Keratinocyte (primary cell): Measurements from ENCODE around the gene NT5DC2. TPM values are rescaled to one million over a fixed set of nuclear protein-coding genes. Genes with fewer than 3 reads are reported as not detected.

Experiments used
- DNase-seq: peaks from one replicate; pipeline ENCODE4 v3.0.0-alpha.2; 2011; ENCODE audit warnings: low read depth, missing footprints, low spot score
- FAIRE-seq: peaks from 2 replicates; lab custom pipeline; 2011; peaks lifted over from hg19 to GRCh38; lab: Jason Lieb, UNC
- H2AFZ ChIP-seq: 2 replicates; pipeline ENCODE4 v1.6.0; 2012; ENCODE audit warnings: low read length, control low read depth, inconsistent platforms; ENCODE audit not compliant: control insufficient read depth
- H3K27ac ChIP-seq: 2 replicates; pipeline ENCODE4 v1.5.1; 2011; ENCODE audit warnings: low read length; ENCODE audit not compliant: control insufficient read depth, insufficient read depth
- H3K27me3 ChIP-seq: 3 replicates; pipeline ENCODE4 v1.6.0; 2011; ENCODE audit warnings: low read length; ENCODE audit not compliant: control insufficient read depth, insufficient read depth; ENCODE audit errors: extremely low read depth
- H3K36me3 ChIP-seq, 2 experiments: 2 replicates in 1 of 2; 3 replicates in 1 of 2; pipeline ENCODE4 v1.5.1; 2011; ENCODE audit warnings: low read length in 2 of 2, mild to moderate bottlenecking in 1 of 2; ENCODE audit not compliant: control insufficient read depth in 2 of 2, insufficient read depth in 2 of 2; ENCODE audit errors: extremely low read depth in 1 of 2
- H3K4me1 ChIP-seq: 3 replicates; pipeline ENCODE4 v1.5.1; 2011; ENCODE audit warnings: low read length; ENCODE audit not compliant: control insufficient read depth, insufficient read depth; ENCODE audit errors: extremely low read depth
- H3K4me2 ChIP-seq: 3 replicates; pipeline ENCODE4 v1.6.0; 2011; ENCODE audit warnings: low read depth, low read length; ENCODE audit not compliant: control insufficient read depth, insufficient read depth; ENCODE audit errors: extremely low read depth
- H3K4me3 ChIP-seq, 3 experiments: fragments of 200-600 bp in 1 of 3; sonication (generic) in 1 of 3; 2 replicates in 2 of 3; 3 replicates in 1 of 3; pipeline ENCODE4 v1.5.1; 2011 to 2016; ENCODE audit warnings: low read length in 3 of 3, mild to moderate bottlenecking in 3 of 3, control low read depth in 2 of 3, inconsistent platforms in 1 of 3, low read depth in 1 of 3, mixed read lengths in 1 of 3, mixed run types in 1 of 3, moderate library complexity in 1 of 3; ENCODE audit not compliant: control insufficient read depth in 2 of 3, insufficient read depth in 2 of 3; ENCODE audit errors: extremely low read depth in 1 of 3
- H3K79me2 ChIP-seq: 2 replicates; pipeline ENCODE4 v1.6.0; 2012; ENCODE audit warnings: low read length; ENCODE audit not compliant: control insufficient read depth, insufficient read depth
- H3K9ac ChIP-seq: 3 replicates; pipeline ENCODE4 v1.6.0; 2011; ENCODE audit warnings: low read length; ENCODE audit not compliant: control insufficient read depth, insufficient read depth; ENCODE audit errors: extremely low read depth
- H3K9me1 ChIP-seq: 3 replicates; pipeline ENCODE4 v1.6.0; 2011; ENCODE audit warnings: low read length; ENCODE audit not compliant: control insufficient read depth, insufficient read depth; ENCODE audit errors: extremely low read depth
- H3K9me3 ChIP-seq: 2 replicates; pipeline ENCODE4 v1.5.1; 2012; ENCODE audit warnings: low read depth, low read length; ENCODE audit not compliant: control insufficient read depth
- H4K20me1 ChIP-seq: 3 replicates; pipeline ENCODE4 v1.6.0; 2011; ENCODE audit warnings: low read length; ENCODE audit not compliant: control insufficient read depth, insufficient read depth; ENCODE audit errors: extremely low read depth
- EZH2 ChIP-seq: IDR thresholded peaks from one replicate; pipeline ENCODE4 v1.6.1; 2012; ENCODE audit warnings: inconsistent platforms, mild to moderate bottlenecking, low read length, moderate library complexity
- dilution Hi-C: fragments of 300-500 bp; cut with MboI; formaldehyde crosslinking; loops from one replicate; pipeline ENCODE4 v1.7.0; 2020; ENCODE audit warnings: low sequenced_read_pairs; ENCODE audit not compliant: extremely low pct_ligation_motif_present
- polyA plus RNA-seq, 5 experiments: library from polyadenylated mRNA; depleted of rRNA in 3 of 5; stranded (reverse) in 3 of 5; stranded (forward) in 1 of 5; unstranded in 1 of 5; fragments of >200 nt; gene quantifications; 1 replicate in 1 of 5; 2 replicates in 3 of 5; 3 replicates in 1 of 5; pipeline versions ENCODE4 v1.2.1 to v1.2.3, GENCODE V29; 2011 to 2012; ENCODE audit warnings: missing spikeins in 2 of 5, low read depth in 1 of 5, low replicate concordance in 1 of 5
- small RNA-seq, 3 experiments: library from RNA; depleted of rRNA; stranded (forward); fragments of <200 nt; gene quantifications; one replicate each; pipeline ENCODE3, GENCODE V24; 2012; ENCODE audit warnings: low read depth in 3 of 3, low replicate concordance in 1 of 3; ENCODE audit not compliant: insufficient read length in 3 of 3
- TF ChIP-seq, protein P1 (sequence below), 3 experiments: IDR thresholded peaks in 1 of 3; conservative IDR thresholded peaks in 1 of 3; optimal IDR thresholded peaks in 1 of 3; 2 replicates in 2 of 3; 3 replicates in 1 of 3; pipeline versions ENCODE3 to v1.5.1; 2011; ENCODE audit warnings: low read length in 3 of 3, mild to moderate bottlenecking in 3 of 3, moderate library complexity in 2 of 3, control low read depth in 1 of 3, inconsistent platforms in 1 of 3; ENCODE audit not compliant: insufficient read depth in 2 of 3; ENCODE audit errors: extremely low read depth in 1 of 3

NT5DC2 gene
- polyA plus RNA-seq, 1 donor (not counting 4 experiments of a cell fraction or from before 2014, with no cell fraction given) = 54.7 TPM

DNA sequence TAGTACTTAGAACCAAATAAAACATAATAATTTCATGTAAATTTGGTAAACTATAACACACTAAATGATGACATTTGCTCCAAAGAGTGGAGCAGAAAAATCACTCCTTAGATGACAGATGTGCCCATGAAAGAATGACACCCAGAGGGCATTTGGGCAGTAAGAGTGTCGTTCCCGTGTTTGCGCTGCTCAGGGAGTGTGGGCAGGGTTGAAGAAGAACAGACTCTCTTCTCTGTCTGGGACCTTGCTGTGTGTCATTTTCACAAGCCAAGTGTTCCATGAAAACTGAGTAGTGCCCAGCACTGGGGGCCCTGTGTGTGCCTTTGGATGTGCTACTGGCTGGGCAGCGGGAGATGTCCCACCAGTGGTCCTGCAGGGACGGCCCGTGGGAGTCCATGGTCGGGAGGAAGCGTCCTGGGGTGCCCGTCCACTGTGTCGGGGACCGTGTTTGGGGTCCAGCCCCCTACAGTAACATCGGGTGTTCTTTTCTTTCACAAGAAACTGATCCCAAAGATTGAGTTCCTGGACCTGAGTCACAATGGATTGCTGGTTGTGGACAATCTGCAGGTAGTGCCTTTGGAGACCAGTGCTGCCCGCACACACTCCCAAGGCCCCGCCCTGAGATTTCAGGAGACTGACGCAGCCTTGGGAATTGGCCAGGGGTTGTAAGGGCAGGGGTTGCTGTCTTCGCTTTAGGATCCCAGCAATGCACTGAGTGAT is 56.4 kb downstream of the NT5DC2 start:
- H3K9ac ChIP-seq = no peak overlapping the region
- no peak for TF ChIP-seq EZH2
- TF ChIP-seq, protein P1, sequence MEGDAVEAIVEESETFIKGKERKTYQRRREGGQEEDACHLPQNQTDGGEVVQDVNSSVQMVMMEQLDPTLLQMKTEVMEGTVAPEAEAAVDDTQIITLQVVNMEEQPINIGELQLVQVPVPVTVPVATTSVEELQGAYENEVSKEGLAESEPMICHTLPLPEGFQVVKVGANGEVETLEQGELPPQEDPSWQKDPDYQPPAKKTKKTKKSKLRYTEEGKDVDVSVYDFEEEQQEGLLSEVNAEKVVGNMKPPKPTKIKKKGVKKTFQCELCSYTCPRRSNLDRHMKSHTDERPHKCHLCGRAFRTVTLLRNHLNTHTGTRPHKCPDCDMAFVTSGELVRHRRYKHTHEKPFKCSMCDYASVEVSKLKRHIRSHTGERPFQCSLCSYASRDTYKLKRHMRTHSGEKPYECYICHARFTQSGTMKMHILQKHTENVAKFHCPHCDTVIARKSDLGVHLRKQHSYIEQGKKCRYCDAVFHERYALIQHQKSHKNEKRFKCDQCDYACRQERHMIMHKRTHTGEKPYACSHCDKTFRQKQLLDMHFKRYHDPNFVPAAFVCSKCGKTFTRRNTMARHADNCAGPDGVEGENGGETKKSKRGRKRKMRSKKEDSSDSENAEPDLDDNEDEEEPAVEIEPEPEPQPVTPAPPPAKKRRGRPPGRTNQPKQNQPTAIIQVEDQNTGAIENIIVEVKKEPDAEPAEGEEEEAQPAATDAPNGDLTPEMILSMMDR (optimal IDR thresholded peaks at IDR 0.05 in 1 of 3, IDR thresholded peaks at IDR 0.05 in 1 of 3, conservative IDR thresholded peaks at IDR 0.05 in 1 of 3; ENCODE audit: extremely low read depth in 1 of 3, insufficient read depth in 2 of 3, low read length in 3 of 3) = no peak
- no peak overlapping the region for H3K27ac ChIP-seq
- H3K4me2 ChIP-seq = no peak overlapping the region
- H3K4me3 ChIP-seq = no peak overlapping the region
- no peaks in the 10 kb centered on the region for H3K4me1 ChIP-seq
- FAIRE-seq (no peak), DNase-seq (no peak)
- dilution Hi-C loops = no loop called here
- H3K79me2 ChIP-seq = no peaks in the 10 kb centered on the region
- H3K9me3 ChIP-seq = no peaks in the 10 kb centered on the region
- H3K27me3 ChIP-seq = no peaks in the 10 kb centered on the region
- no peak overlapping the region for H2AFZ ChIP-seq
- H4K20me1 ChIP-seq = no peaks in the 10 kb centered on the region
- peaks cover 66 to 75% of the 10 kb centered on the region in 2 experiments for H3K36me3 ChIP-seq
- no peaks in the 10 kb centered on the region for H3K9me1 ChIP-seq

Small RNA genes within 50 kb of the gene (small RNA-seq; reads per million reads assigned to genes)
- gene RNU6-856P = 0 reads per million in 3 experiments
- 0 reads per million in 3 experiments for gene RNU6ATAC16P

Other genes with a start within 250 kb of the NT5DC2 start
- 4.9 to 5.7 TPM (median 5.0 TPM) in 3 replicates for gene GLYCTK, start 246.0 kb downstream of the NT5DC2 start, polyA plus RNA-seq
- gene DNAH1, start 217.5 kb downstream of the NT5DC2 start, polyA plus RNA-seq = 0.33 to 1.1 TPM (median 0.70 TPM) in 3 replicates
- 97.8 to 119 TPM (median 100 TPM) in 3 replicates for gene BAP1, start 123.8 kb downstream of the NT5DC2 start, polyA plus RNA-seq
- gene PHF7, start 123.2 kb downstream of the NT5DC2 start, polyA plus RNA-seq = 9.3 to 10.3 TPM (median 9.3 TPM) in 3 replicates
- 0.03 to 0.14 TPM (median 0.07 TPM) in 3 replicates for gene SEMA3G, start 88.8 kb downstream of the NT5DC2 start, polyA plus RNA-seq
- gene TNNC1, start 79.8 kb downstream of the NT5DC2 start, polyA plus RNA-seq = 0.22 to 0.35 TPM (median 0.33 TPM) in 3 replicates
- 48.1 to 65.6 TPM (median 48.4 TPM) in 3 replicates for gene NISCH, start 78.3 kb downstream of the NT5DC2 start, polyA plus RNA-seq
- 0.02 TPM in 1 of 3 replicates, not detected in the others for gene STAB1, start 38.5 kb downstream of the NT5DC2 start, polyA plus RNA-seq
- gene UQCC5, start 2.7 kb upstream of the NT5DC2 start, polyA plus RNA-seq = 20.0 to 28.0 TPM (median 26.0 TPM) in 3 replicates
- 20.3 to 26.0 TPM (median 25.7 TPM) in 3 replicates for gene PBRM1, start 152.1 kb upstream of the NT5DC2 start, polyA plus RNA-seq
- gene GNL3, start 152.2 kb upstream of the NT5DC2 start, polyA plus RNA-seq = 65.7 to 128 TPM (median 77.4 TPM) in 3 replicates
- 52.6 to 66.4 TPM (median 54.0 TPM) in 3 replicates for gene GLT8D1, start 171.9 kb upstream of the NT5DC2 start, polyA plus RNA-seq
- gene SPCS1, start 172.2 kb upstream of the NT5DC2 start, polyA plus RNA-seq = 99.4 to 142 TPM (median 140 TPM) in 3 replicates
- gene NEK4, start 237.1 kb upstream of the NT5DC2 start, polyA plus RNA-seq = 11.1 to 15.2 TPM (median 13.6 TPM) in 3 replicates
- gene ITIH1, start 243.7 kb upstream of the NT5DC2 start, polyA plus RNA-seq = not detected in 3 replicates